ENCODE data around the gene PRDM16. TPM values are rescaled to one million over a fixed set of nuclear protein-coding genes. Genes with fewer than 3 reads are reported as not detected.

The PRDM16 gene
- total and polyA plus RNA-seq, 2 of the 13 experiments (the other 11 are each of a cell fraction or from before 2014, with no cell fraction given) = 0.15 to 0.81 TPM

DNA sequence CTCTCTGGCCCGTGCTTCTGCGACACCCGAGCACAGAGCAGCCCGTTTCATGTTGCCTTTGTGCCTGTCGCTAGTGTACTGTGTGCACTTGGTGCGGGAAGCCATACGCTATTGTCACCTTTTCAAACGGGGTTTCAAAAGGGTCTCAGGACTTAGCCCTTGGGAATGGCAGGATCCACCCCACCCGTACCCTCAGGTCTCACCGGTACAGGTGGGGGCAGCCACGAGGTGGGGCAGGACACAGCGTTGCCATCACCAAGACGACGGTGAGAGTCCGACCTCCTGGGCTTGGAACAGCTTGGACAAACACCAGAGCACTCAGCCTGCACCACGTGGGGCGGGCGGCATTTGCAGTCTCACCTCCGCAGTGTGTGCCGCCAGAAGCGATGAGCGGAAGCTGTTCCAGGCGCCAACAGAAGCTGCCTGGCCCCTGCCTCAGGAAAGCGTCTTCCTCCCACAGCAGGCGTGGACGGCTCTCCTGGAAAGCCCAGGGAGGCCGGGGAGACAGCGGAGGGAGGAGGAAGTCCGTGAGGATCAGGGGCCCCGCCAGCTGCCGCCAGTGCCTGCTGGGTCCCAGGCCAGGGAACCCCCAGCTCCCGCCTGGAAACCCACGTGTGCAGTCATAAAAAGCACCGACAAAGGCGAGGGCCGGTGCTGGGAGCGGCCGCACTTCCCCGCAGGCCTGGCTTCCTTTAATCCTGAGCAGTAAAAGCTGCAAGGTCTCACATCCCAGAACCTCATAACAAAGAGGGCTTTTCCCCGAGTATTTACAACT, 254.2 kb downstream of the PRDM16 start (continued):
- TF ChIP-seq AGO2 (optimal IDR thresholded peaks at IDR 0.05; ENCODE audit: low read depth, low read length) = no peak
- no peak for TF ChIP-seq ZNF17 (CRISPR knock-in tag; IDR thresholded peaks at IDR 0.05)
- peak; percentile 75; the same call in 1 of the 2 replicates for TF ChIP-seq ZIK1 (CRISPR knock-in tag; IDR thresholded peaks at IDR 0.05; ENCODE audit: borderline replicate concordance, low read depth)
- no peak for TF ChIP-seq ZNF570 (CRISPR knock-in tag; IDR thresholded peaks at IDR 0.05; ENCODE audit: borderline replicate concordance)
- TF ChIP-seq ZFP1 (CRISPR knock-in tag; IDR thresholded peaks at IDR 0.05) = no peak
- TF ChIP-seq ZNF333 (CRISPR knock-in tag; IDR thresholded peaks at IDR 0.05; ENCODE audit: borderline replicate concordance) = no peak
- TF ChIP-seq HNRNPH1 (optimal IDR thresholded peaks at IDR 0.05; ENCODE audit: low read depth, low read length) = no peak
- no peak for TF ChIP-seq ZFYVE20 (CRISPR knock-in tag; IDR thresholded peaks at IDR 0.05; ENCODE audit: borderline replicate concordance, low read depth)
- no peak for TF ChIP-seq JUN (CRISPR knock-in tag; IDR thresholded peaks at IDR 0.05)
- TF ChIP-seq, protein P1, sequence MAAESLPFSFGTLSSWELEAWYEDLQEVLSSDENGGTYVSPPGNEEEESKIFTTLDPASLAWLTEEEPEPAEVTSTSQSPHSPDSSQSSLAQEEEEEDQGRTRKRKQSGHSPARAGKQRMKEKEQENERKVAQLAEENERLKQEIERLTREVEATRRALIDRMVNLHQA (CRISPR knock-in tag; IDR thresholded peaks at IDR 0.05) = no peak
- TF ChIP-seq ZNF143 (CRISPR knock-in tag; IDR thresholded peaks at IDR 0.05) = no peak; the same call in 1 of the 2 replicates
- TF ChIP-seq, protein P2, sequence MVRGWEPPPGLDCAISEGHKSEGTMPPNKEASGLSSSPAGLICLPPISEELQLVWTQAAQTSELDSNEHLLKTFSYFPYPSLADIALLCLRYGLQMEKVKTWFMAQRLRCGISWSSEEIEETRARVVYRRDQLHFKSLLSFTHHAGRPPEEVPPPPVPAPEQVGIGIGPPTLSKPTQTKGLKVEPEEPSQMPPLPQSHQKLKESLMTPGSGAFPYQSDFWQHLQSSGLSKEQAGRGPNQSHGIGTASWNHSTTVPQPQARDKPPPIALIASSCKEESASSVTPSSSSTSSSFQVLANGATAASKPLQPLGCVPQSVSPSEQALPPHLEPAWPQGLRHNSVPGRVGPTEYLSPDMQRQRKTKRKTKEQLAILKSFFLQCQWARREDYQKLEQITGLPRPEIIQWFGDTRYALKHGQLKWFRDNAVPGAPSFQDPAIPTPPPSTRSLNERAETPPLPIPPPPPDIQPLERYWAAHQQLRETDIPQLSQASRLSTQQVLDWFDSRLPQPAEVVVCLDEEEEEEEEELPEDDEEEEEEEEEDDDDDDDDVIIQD (CRISPR knock-in tag; IDR thresholded peaks at IDR 0.05; ENCODE audit: low read depth) = no peak
- TF ChIP-seq SMARCC2 (IDR thresholded peaks at IDR 0.05) = no peak
- TF ChIP-seq ZNF296 (CRISPR knock-in tag; conservative IDR thresholded peaks at IDR 0.05) = no peak
- TF ChIP-seq, protein P3, sequence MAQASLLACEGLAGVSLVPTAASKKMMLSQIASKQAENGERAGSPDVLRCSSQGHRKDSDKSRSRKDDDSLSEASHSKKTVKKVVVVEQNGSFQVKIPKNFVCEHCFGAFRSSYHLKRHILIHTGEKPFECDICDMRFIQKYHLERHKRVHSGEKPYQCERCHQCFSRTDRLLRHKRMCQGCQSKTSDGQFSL (CRISPR knock-in tag; IDR thresholded peaks at IDR 0.05) = no peak
- TF ChIP-seq MXI1 (IDR thresholded peaks at IDR 0.05; ENCODE audit: borderline replicate concordance, low read depth, low read length) = no peak; the same call in 2 of the 3 replicates
- TF ChIP-seq CBX5 (CRISPR knock-in tag; IDR thresholded peaks at IDR 0.05; ENCODE audit: borderline replicate concordance) = no peak
- TF ChIP-seq, protein P4, sequence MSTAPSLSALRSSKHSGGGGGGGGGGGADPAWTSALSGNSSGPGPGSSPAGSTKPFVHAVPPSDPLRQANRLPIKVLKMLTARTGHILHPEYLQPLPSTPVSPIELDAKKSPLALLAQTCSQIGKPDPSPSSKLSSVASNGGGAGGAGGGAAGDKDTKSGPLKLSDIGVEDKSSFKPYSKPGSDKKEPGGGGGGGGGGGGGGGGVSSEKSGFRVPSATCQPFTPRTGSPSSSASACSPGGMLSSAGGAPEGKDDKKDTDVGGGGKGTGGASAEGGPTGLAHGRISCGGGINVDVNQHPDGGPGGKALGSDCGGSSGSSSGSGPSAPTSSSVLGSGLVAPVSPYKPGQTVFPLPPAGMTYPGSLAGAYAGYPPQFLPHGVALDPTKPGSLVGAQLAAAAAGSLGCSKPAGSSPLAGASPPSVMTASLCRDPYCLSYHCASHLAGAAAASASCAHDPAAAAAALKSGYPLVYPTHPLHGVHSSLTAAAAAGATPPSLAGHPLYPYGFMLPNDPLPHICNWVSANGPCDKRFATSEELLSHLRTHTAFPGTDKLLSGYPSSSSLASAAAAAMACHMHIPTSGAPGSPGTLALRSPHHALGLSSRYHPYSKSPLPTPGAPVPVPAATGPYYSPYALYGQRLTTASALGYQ (CRISPR knock-in tag; IDR thresholded peaks at IDR 0.05) = peak; percentile 46; the same call in 1 of the 2 replicates
- TF ChIP-seq, protein P5, sequence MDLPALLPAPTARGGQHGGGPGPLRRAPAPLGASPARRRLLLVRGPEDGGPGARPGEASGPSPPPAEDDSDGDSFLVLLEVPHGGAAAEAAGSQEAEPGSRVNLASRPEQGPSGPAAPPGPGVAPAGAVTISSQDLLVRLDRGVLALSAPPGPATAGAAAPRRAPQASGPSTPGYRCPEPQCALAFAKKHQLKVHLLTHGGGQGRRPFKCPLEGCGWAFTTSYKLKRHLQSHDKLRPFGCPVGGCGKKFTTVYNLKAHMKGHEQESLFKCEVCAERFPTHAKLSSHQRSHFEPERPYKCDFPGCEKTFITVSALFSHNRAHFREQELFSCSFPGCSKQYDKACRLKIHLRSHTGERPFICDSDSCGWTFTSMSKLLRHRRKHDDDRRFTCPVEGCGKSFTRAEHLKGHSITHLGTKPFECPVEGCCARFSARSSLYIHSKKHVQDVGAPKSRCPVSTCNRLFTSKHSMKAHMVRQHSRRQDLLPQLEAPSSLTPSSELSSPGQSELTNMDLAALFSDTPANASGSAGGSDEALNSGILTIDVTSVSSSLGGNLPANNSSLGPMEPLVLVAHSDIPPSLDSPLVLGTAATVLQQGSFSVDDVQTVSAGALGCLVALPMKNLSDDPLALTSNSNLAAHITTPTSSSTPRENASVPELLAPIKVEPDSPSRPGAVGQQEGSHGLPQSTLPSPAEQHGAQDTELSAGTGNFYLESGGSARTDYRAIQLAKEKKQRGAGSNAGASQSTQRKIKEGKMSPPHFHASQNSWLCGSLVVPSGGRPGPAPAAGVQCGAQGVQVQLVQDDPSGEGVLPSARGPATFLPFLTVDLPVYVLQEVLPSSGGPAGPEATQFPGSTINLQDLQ (CRISPR knock-in tag; IDR thresholded peaks at IDR 0.05) = no peak
- 0 out of 2 replicates have a peak, but pooled peaks have one; percentile 28 for TF ChIP-seq ZNF629 (CRISPR knock-in tag; conservative IDR thresholded peaks at IDR 0.05)
- TF ChIP-seq, protein P6, sequence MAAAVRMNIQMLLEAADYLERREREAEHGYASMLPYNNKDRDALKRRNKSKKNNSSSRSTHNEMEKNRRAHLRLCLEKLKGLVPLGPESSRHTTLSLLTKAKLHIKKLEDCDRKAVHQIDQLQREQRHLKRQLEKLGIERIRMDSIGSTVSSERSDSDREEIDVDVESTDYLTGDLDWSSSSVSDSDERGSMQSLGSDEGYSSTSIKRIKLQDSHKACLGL (CRISPR knock-in tag; IDR thresholded peaks at IDR 0.05) = 0 out of 2 replicates have a peak, but pooled peaks have one; percentile 16
- no peak for TF ChIP-seq NCOR1 (IDR thresholded peaks at IDR 0.05; ENCODE audit: borderline replicate concordance, low read length)
- peak; percentile 26 for TF ChIP-seq TEAD3 (CRISPR knock-in tag; optimal IDR thresholded peaks at IDR 0.05; ENCODE audit: borderline replicate concordance)
